Measurements from ENCODE around the gene CYP19A1. TPM values are rescaled to one million over a fixed set of nuclear protein-coding genes. Genes with fewer than 3 reads are reported as not detected.

CYP19A1 gene
- total RNA-seq, 1 donor from 2014 or later, result not detected

DNA sequence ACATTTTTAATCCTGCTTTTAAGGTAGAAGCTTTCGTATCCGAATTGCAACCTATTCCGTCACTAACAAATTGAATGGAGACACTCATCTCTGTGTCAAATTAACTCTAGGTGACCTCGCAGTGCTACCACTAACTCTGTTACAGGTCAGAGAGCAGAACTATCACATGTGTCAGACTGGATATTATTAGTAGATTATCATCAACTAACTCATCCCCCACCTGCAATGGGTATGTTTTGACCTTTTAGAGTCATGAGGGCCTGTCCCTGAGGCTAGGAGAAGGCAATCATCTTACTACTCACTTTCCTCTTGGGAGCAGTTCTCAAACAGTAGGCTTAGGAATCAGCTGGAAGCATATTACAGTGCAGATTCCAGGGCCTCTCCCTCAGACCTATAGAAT, 5.1 kb upstream of the CYP19A1 start:
- Mint-ChIP-seq H3K27ac (ENCODE audit: unreplicated experiment) (no peak overlapping the region), H3K4me1 (ENCODE audit: unreplicated experiment) (peaks cover 3% of the 10 kb centered on the region), H3K27me3 (ENCODE audit: unreplicated experiment) (peaks cover 8% of the 10 kb centered on the region), H3K36me3 (ENCODE audit: low read depth, unreplicated experiment) (no peaks in the 10 kb centered on the region), H3K9me3 (ENCODE audit: unreplicated experiment) (no peaks in the 10 kb centered on the region), H3K4me3 (ENCODE audit: unreplicated experiment) (no peak overlapping the region)
- TF ChIP-seq, protein P1, sequence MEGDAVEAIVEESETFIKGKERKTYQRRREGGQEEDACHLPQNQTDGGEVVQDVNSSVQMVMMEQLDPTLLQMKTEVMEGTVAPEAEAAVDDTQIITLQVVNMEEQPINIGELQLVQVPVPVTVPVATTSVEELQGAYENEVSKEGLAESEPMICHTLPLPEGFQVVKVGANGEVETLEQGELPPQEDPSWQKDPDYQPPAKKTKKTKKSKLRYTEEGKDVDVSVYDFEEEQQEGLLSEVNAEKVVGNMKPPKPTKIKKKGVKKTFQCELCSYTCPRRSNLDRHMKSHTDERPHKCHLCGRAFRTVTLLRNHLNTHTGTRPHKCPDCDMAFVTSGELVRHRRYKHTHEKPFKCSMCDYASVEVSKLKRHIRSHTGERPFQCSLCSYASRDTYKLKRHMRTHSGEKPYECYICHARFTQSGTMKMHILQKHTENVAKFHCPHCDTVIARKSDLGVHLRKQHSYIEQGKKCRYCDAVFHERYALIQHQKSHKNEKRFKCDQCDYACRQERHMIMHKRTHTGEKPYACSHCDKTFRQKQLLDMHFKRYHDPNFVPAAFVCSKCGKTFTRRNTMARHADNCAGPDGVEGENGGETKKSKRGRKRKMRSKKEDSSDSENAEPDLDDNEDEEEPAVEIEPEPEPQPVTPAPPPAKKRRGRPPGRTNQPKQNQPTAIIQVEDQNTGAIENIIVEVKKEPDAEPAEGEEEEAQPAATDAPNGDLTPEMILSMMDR (IDR thresholded peaks at IDR 0.05; ENCODE audit: unreplicated experiment), result no peak
- DNase-seq (ENCODE audit: low spot score), result no peak

DNA sequence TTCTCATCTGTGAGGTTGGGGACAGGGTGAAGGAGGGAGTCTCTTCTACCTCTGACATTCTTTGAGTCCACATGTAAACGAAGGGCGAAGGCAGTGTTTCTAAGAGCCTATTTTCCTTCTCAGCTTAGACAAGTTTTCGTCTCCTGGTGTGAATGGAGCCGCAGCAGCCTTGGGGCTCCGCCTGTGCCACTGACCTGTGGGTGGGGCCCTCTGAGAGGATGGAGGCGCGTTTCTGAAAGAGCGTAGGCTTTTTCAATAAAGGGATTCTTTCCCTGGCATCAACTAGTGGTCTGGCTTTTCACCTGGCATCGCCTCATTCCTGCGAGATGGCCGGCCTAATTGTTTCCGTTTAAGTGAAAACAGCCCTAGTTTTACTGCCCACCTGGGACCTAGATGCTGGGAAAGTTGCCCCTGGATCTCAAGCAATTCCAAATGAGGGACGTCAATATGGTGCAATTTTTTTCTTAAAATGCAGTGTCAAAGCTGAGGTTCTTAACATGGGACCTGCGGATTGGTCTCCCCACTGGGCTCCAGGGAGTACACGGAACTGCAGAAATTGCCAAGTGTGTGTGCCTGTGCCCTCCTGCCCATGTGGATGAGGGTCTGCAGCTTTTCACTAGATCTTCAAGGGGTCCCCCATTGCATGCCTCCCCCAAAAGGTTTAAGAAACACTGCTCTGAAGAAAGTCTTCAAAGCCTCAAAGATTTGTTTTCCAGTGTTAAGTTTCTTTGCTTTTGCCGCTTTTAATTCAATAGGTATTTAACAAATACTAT, 4.0 kb upstream of the CYP19A1 start:
- Mint-ChIP-seq H3K4me1 (ENCODE audit: unreplicated experiment) (peaks cover 3% of the 10 kb centered on the region), H3K4me3 (ENCODE audit: unreplicated experiment) (peak overlapping the region; percentile 45), H3K27ac (ENCODE audit: unreplicated experiment) (no peak overlapping the region), H3K36me3 (ENCODE audit: low read depth, unreplicated experiment) (no peaks in the 10 kb centered on the region), H3K9me3 (ENCODE audit: unreplicated experiment) (no peaks in the 10 kb centered on the region), H3K27me3 (ENCODE audit: unreplicated experiment) (peaks cover 9% of the 10 kb centered on the region)
- TF ChIP-seq, protein P1 (IDR thresholded peaks at IDR 0.05; ENCODE audit: unreplicated experiment), result no peak
- no peak for DNase-seq (ENCODE audit: low spot score)

DNA sequence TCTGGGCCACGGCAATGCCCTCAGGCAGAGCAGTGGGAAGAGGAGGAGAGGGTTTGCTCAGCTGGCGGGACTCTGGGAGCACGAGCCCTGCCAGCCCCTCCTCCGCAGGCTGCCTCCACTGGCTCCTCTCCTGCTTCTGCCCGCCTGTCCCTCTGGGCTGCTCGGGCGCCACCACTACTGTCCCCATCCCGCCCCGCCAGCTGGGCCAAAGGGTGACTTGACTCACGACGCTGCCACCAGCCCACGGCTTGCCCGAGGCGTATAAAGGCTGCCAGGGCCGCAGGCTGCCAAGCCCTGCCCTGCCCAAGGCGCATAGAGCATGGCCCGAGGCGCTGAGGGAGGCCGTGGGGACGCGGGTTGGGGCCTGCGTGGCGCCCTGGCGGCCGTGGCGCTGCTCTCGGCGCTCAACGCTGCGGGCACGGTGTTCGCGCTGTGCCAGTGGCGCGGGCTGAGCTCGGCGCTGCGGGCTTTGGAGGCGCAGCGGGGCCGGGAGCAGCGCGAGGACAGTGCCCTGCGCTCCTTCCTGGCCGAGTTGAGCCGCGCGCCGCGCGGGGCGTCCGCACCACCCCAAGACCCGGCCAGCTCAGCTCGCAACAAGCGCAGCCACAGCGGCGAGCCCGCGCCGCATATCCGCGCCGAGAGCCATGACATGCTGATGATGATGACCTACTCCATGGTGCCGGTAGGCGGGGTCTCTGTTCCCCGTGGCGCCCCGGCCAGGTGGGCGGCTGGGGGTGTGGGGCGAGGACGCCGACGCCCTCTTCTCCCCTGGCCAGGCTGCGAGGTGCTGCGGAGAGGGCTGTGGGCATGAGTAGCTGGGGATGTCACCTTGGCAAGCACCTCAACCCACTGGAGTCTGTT, 3.2 kb upstream of the CYP19A1 start, which contains the start of gene GLDN:
Gene GLDN (plus strand): TSS at position 290 of the 861 bp plus-strand sequence. CDS start 30 bp downstream, at position 320.
- DNase-seq (ENCODE audit: low spot score), result peak; percentile 41
- TF ChIP-seq, protein P1 (IDR thresholded peaks at IDR 0.05; ENCODE audit: unreplicated experiment), result no peak
- Mint-ChIP-seq H3K27ac (ENCODE audit: unreplicated experiment) (no peak within 1 kb of the TSS), H3K9me3 (ENCODE audit: unreplicated experiment) (no peaks in the 10 kb centered on the region), H3K36me3 (ENCODE audit: low read depth, unreplicated experiment) (no peaks in the 10 kb centered on the region), H3K27me3 (ENCODE audit: unreplicated experiment) (peaks cover 10% of the 10 kb centered on the region), H3K4me1 (ENCODE audit: unreplicated experiment) (peaks cover 3% of the 10 kb centered on the region), H3K4me3 (ENCODE audit: unreplicated experiment) (peak within 1 kb of the TSS; percentile 45)

DNA sequence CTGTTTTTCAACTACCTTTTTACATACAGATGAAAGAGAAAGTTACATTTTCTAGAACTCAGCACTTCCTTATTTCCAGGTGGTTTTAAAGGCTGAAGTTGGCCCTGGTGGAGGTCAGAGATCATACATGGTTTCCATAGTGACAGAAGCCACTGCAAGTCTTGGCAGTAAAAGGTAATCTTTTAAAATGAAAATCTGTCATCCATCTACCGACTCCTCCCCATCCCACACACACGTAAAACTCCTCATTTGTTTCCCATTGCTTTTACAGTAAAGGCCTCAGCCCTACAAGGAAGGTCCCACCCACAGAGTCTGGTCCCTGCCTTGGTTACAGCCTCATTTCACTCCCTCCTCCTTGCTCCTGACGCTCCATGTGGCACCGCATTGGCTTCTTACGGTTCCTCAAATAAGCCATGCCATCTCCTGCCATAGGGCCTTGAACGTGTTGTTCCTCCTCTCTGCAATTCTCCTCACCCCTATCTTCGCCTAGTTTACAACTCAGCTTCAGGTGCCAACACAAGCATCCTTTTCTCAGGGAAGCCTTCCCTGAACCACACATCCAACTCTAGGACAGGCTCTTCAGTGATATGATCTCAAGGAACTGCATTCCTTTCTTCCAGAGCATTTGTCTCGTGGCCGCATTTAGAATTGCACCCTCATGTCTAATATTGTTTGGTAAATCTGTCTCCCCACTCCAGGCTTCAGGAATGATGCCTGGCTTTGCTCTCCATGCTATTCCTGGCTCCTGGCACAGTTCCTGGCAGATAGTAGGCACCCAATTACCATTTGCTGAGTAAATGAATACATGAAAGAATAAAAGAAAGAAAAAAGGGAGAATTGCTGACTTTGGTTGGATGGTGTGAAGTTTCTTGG, 2.6 kb downstream of the CYP19A1 start:
- TF ChIP-seq, protein P1 (IDR thresholded peaks at IDR 0.05; ENCODE audit: unreplicated experiment), result no peak
- Mint-ChIP-seq H3K36me3 (ENCODE audit: low read depth, unreplicated experiment) (no peaks in the 10 kb centered on the region), H3K4me3 (ENCODE audit: unreplicated experiment) (no peak overlapping the region), H3K9me3 (ENCODE audit: unreplicated experiment) (no peaks in the 10 kb centered on the region), H3K4me1 (ENCODE audit: unreplicated experiment) (no peaks in the 10 kb centered on the region), H3K27me3 (ENCODE audit: unreplicated experiment) (peaks cover 11% of the 10 kb centered on the region), H3K27ac (ENCODE audit: unreplicated experiment) (no peak overlapping the region)
- no peak for DNase-seq (ENCODE audit: low spot score)
